ENCODE measurements around the gene F13A1. TPM values are rescaled to one million over a fixed set of nuclear protein-coding genes. Genes with fewer than 3 reads are reported as not detected.

The F13A1 gene
- total RNA-seq, 4 donors from 2014 or later, result 110 to 530 (median 347) TPM

GRCh38 chr6:6357032-6357431 is 36.6 kb upstream of the F13A1 start:
- TF ChIP-seq CTCF (IDR thresholded peaks at IDR 0.05; ENCODE audit: low read depth), result no peak

DNA sequence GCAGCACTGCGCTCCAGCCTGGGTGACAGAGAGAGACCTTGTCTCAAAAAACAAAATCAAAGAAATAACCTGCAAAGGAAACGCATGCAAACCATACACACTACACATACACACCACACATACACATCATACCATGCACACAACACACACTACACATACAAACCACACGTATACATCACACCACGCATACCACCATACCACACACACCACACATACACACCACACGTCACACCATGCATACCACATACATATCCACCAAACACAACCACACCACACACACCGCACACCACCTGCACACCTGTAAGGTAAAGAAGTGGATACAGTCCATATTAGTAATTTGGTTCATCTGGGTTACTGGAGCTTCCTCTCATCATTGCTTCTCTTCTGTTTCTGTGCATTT is 32.3 kb upstream of the F13A1 start:
- no peak for TF ChIP-seq CTCF (IDR thresholded peaks at IDR 0.05; ENCODE audit: low read depth)

GRCh38 chr6:6351511-6352025 is 31.1 kb upstream of the F13A1 start:
- TF ChIP-seq CTCF (IDR thresholded peaks at IDR 0.05; ENCODE audit: low read depth), result no peak

- no peak for TF ChIP-seq CTCF (IDR thresholded peaks at IDR 0.05; ENCODE audit: low read depth)
Observed at GRCh38 chr6:6350696-6351095, 30.2 kb upstream of the F13A1 start.

DNA sequence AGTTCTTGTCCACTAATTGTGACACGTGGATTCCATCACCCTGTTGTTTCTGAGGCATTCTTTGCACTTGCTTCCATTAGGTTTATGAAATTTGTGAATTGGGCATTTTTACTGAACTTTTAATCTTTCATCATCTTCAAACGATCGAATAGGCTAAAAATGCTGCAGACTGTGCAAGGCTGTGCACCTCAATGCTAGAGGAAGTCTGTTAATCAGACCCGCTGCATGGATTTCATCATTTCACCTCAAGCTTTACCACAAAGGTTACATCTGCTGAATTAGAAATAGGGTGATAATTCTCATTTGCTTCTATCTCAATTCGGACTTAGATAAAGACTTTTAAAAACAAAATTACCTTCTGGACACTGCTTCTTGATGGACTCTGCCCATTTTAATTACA is 27.8 kb upstream of the F13A1 start:
- no peak for TF ChIP-seq CTCF (IDR thresholded peaks at IDR 0.05; ENCODE audit: low read depth)

GRCh38 chr6:6346427-6347023 is 26.1 kb upstream of the F13A1 start:
- no peak for TF ChIP-seq CTCF (IDR thresholded peaks at IDR 0.05; ENCODE audit: low read depth)

DNA sequence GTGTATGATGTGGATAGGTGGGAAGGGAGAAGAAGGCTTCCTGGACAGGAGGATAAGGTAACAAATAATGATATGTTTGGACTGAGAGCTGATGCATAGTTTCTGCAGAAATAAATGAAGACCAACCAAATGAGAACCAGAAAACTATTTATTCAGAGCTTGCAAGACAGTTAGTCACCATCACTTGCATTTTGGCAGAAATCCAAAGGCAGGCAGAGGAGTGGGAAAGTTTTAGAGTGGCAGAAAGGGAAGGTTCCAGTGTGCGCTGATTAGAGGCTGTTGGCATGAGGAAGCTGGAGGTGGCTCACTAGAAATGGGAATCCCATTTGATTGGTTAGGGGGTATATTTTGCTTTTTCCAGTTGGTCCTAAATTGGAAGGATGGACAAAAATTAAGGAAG is 13.0 kb upstream of the F13A1 start:
- TF ChIP-seq CTCF (IDR thresholded peaks at IDR 0.05; ENCODE audit: low read depth), result no peak

Data from subcutaneous adipose tissue (tissue), 4 donors.